HS-27A (cell line): Measurements from ENCODE around the gene TMC6.
"Not testable (repeated sequence)": the region's sequence is repeated elsewhere in the genome, so short reads cannot be mapped to it uniquely, and the experiment has no call there.

Source experiments
- DNase-seq: peaks from one replicate; pipeline ENCODE4 v3.0.0-alpha.2; 2012; ENCODE audit warnings: low read depth, missing footprints

Gene TMC6

GRCh38 chr17:78128551-78129350, at the start of gene TMC6:
Gene TMC6 (minus strand): TSS chr17:78128755. CDS start chr17:78126832, 1,923 bp downstream.
- DNase-seq, result no peak

GRCh38 chr17:78176548-78177025, 48.0 kb upstream of the TMC6 start:
- DNase-seq, result no peak

GRCh38 chr17:78175643-78175981, 47.1 kb upstream of the TMC6 start:
- DNase-seq, result no peak

- no peak for DNase-seq
Measured at GRCh38 chr17:78174870-78175642, 46.5 kb upstream of the TMC6 start.

- DNase-seq, result no peak
Measured at GRCh38 chr17:78174346-78174869, 45.9 kb upstream of the TMC6 start.

GRCh38 chr17:78173097-78173715, 44.7 kb upstream of the TMC6 start:
- no peak for DNase-seq

GRCh38 chr17:78172249-78173051, 43.9 kb upstream of the TMC6 start:
- DNase-seq, result no peak

- DNase-seq, result not testable (repeated sequence)
Measured at GRCh38 chr17:78171591-78172248, 43.2 kb upstream of the TMC6 start.

- DNase-seq, result no peak
Measured at GRCh38 chr17:78170692-78171590, 42.4 kb upstream of the TMC6 start.

GRCh38 chr17:78168903-78169793, 40.6 kb upstream of the TMC6 start:
- no peak for DNase-seq

- no peak for DNase-seq
Measured at GRCh38 chr17:78168242-78168902, 39.8 kb upstream of the TMC6 start, which contains the start of gene SYNGR2. Gene SYNGR2 (plus strand): TSS chr17:78168581. CDS start chr17:78168617, 36 bp downstream.

- no peak for DNase-seq
Measured at GRCh38 chr17:78166416-78166815, 37.9 kb upstream of the TMC6 start.

- no peak for DNase-seq
Measured at GRCh38 chr17:78164748-78165607, 36.4 kb upstream of the TMC6 start.

GRCh38 chr17:78163881-78164747, 35.6 kb upstream of the TMC6 start:
- DNase-seq, result no peak

- DNase-seq, result no peak
Measured at GRCh38 chr17:78159575-78160158, 31.1 kb upstream of the TMC6 start.
